ENCODE data around the gene GCFC2. TPM values are rescaled to one million over a fixed set of nuclear protein-coding genes. Genes with fewer than 3 reads are reported as not detected.

GCFC2 gene
- total and polyA plus RNA-seq, 2 donors from 2014 or later = 26.7 to 27.3 TPM

DNA sequence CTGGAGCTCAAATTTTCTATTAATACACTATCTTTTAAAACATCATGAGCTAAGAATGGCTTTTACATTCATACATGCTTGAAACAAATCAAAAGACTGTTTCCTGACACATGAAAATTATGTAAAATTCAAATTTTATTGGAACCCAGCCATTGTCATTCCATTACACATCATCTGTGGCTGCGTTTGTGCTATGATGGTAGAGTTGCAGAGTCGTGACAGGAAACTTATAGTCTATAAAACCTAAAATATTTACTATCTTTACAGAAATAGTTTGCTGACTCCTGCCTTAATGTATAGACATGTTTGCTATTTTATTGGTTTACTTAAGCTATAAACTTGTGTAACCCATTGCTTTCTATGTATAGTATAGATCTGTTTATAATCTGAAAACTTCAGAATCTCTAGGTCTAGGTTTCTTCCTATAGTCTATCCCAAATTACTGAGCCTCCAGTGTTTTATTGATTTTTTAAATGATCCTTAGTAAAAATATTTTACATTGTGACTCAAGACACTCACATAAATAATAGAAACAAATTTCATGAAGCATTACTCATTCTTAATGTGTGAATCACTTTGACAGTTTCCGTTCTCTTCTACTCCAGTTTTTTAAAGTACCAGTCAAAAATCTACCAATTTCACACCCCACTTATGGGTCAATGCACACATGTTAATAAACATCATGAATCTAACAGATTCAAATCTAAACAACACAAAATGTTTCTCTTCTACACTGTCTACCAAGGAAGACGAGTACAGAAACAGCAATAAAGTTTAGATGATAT lies 90.6 kb downstream of the GCFC2 start:
- no peak overlapping the region for H3K4me3 ChIP-seq (ENCODE audit: low read length in 3 of 3)
- no peaks in the 10 kb centered on the region for H3K36me3 ChIP-seq (ENCODE audit: control insufficient read depth in 2 of 3, insufficient read depth in 3 of 3, low read length in 3 of 3)
- no peaks in the 10 kb centered on the region for H3K27me3 ChIP-seq (ENCODE audit: control insufficient read depth, insufficient read depth, low read length)
- H3K4me1 ChIP-seq (ENCODE audit: control insufficient read depth in 2 of 3, insufficient read depth in 2 of 3, low read depth in 1 of 3, low read length in 3 of 3) = no peaks in the 10 kb centered on the region
- intact Hi-C loops (cut with DNase I) = loop anchor here (5.0 kb wide), 1 partner anchor 158 kb away; no protein-coding TSS in a partner anchor
- TF ChIP-seq, protein P1, sequence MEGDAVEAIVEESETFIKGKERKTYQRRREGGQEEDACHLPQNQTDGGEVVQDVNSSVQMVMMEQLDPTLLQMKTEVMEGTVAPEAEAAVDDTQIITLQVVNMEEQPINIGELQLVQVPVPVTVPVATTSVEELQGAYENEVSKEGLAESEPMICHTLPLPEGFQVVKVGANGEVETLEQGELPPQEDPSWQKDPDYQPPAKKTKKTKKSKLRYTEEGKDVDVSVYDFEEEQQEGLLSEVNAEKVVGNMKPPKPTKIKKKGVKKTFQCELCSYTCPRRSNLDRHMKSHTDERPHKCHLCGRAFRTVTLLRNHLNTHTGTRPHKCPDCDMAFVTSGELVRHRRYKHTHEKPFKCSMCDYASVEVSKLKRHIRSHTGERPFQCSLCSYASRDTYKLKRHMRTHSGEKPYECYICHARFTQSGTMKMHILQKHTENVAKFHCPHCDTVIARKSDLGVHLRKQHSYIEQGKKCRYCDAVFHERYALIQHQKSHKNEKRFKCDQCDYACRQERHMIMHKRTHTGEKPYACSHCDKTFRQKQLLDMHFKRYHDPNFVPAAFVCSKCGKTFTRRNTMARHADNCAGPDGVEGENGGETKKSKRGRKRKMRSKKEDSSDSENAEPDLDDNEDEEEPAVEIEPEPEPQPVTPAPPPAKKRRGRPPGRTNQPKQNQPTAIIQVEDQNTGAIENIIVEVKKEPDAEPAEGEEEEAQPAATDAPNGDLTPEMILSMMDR (IDR thresholded peaks at IDR 0.05; ENCODE audit: borderline replicate concordance, extremely low read depth, insufficient read depth) = no peak
- FAIRE-seq (no peak), DNase-seq (no peak)
- H3K9ac ChIP-seq (ENCODE audit: low read length in 3 of 3) = no peak overlapping the region
- H3K27ac ChIP-seq (ENCODE audit: low read depth in 2 of 2, low read length in 2 of 2) = no peak overlapping the region
- H3K9me3 ChIP-seq (ENCODE audit: control insufficient read depth in 2 of 3, insufficient read depth in 1 of 3, low read length in 3 of 3) = no peaks in the 10 kb centered on the region

DNA sequence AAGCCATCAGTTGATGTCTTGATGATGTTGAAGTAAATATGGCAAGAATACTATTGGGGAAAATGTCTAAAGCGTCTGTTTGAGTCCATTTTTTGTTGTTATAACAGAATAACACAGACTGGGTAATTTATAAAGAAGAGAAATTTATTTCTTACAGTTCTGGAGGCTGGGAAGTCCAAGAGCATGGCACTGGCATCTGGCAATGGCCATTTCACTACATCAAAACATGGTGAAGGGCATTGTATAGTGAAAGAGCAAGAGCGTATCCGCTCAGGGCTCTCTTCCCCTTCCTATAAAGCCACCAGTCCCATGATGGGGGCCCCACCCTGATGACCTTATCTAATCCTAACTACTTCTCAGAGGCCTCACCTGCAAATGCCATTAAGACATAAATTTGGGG lies 93.8 kb downstream of the GCFC2 start:
- FAIRE-seq (no peak), DNase-seq (no peak)
- Histone ChIP-seq H3K4me3 (ENCODE audit: low read length in 3 of 3) (no peak overlapping the region), H3K27me3 (ENCODE audit: control insufficient read depth, insufficient read depth, low read length) (no peaks in the 10 kb centered on the region), H3K9ac (ENCODE audit: low read length in 3 of 3) (no peak overlapping the region), H3K9me3 (ENCODE audit: control insufficient read depth in 2 of 3, insufficient read depth in 1 of 3, low read length in 3 of 3) (no peaks in the 10 kb centered on the region), H3K27ac (ENCODE audit: low read depth in 2 of 2, low read length in 2 of 2) (no peak overlapping the region), H3K36me3 (ENCODE audit: control insufficient read depth in 2 of 3, insufficient read depth in 3 of 3, low read length in 3 of 3) (no peaks in the 10 kb centered on the region), H3K4me1 (ENCODE audit: control insufficient read depth in 2 of 3, insufficient read depth in 2 of 3, low read depth in 1 of 3, low read length in 3 of 3) (no peaks in the 10 kb centered on the region)
- intact Hi-C loops (cut with DNase I) = loop anchor here (5.0 kb wide), 1 partner anchor 155 kb away; no protein-coding TSS in a partner anchor
- TF ChIP-seq, protein P1 (IDR thresholded peaks at IDR 0.05; ENCODE audit: borderline replicate concordance, extremely low read depth, insufficient read depth) = no peak

DNA sequence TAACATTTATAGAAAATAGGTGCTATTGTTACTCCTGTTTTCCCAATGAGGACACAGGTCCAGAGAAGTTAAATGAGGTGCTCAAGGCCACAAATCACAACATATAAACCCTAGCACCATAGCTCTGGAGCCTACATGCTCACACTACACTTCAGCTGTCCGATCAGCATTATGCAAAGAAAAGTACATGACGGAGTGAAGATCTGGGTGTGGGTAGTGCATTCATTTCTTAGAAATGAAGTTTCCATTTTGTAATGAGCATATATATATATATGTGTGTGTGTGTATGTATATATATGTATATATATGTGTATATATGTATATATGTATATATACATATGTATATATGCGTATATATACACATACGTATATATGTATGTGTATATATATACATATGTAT lies 94.3 kb downstream of the GCFC2 start:
- intact Hi-C loops (cut with DNase I) = loop anchor here (5.0 kb wide), 1 partner anchor 154 kb away; no protein-coding TSS in a partner anchor
- no peaks in the 10 kb centered on the region for H3K27me3 ChIP-seq (ENCODE audit: control insufficient read depth, insufficient read depth, low read length)
- no peak for FAIRE-seq
- H3K36me3 ChIP-seq (ENCODE audit: control insufficient read depth in 2 of 3, insufficient read depth in 3 of 3, low read length in 3 of 3) = no peaks in the 10 kb centered on the region
- no peaks in the 10 kb centered on the region for H3K4me1 ChIP-seq (ENCODE audit: control insufficient read depth in 2 of 3, insufficient read depth in 2 of 3, low read depth in 1 of 3, low read length in 3 of 3)
- DNase-seq = no peak
- H3K9ac ChIP-seq (ENCODE audit: low read length in 3 of 3) = no peak overlapping the region
- TF ChIP-seq, protein P1 (IDR thresholded peaks at IDR 0.05; ENCODE audit: borderline replicate concordance, extremely low read depth, insufficient read depth) = no peak
- H3K9me3 ChIP-seq (ENCODE audit: control insufficient read depth in 2 of 3, insufficient read depth in 1 of 3, low read length in 3 of 3) = no peaks in the 10 kb centered on the region
- H3K27ac ChIP-seq (ENCODE audit: low read depth in 2 of 2, low read length in 2 of 2) = no peak overlapping the region
- no peak overlapping the region for H3K4me3 ChIP-seq (ENCODE audit: low read length in 3 of 3)

Measured in kidney (tissue), 14 donors.